PC-9 (cell line): ENCODE data around the gene LMX1A. TPM values are rescaled to one million over a fixed set of nuclear protein-coding genes. Genes with fewer than 3 reads are reported as not detected.

Source experiments
- BruUV-seq: library from RNA; stranded (reverse); fragments of 400-500 nt; replicated peaks from 2 replicates; lab custom pipeline; 2021; lab: Mats Ljungman, UMichigan
- CTCF ChIA-PET: fragments of 300-600 bp; sonication (Branson Sonifier 250); formaldehyde crosslinking; loops from one replicate; lab custom pipeline; 2022; ENCODE audit warnings: antibody characterized with exemption; lab: Charles Lee
- POLR2A ChIA-PET: fragments of 300-600 bp; sonication (Branson Sonifier 250); formaldehyde crosslinking; loops from one replicate; lab custom pipeline; 2022; ENCODE audit warnings: antibody characterized with exemption; ENCODE audit not compliant: unreplicated experiment; lab: Charles Lee
- DNase-seq, 2 experiments: peaks; one replicate each; pipeline versions ENCODE4 v3.0.0 to v3.0.0-alpha.2; 2015 to 2022; ENCODE audit warnings: mixed read lengths in 1 of 2
- H2AFZ ChIP-seq: fragments of 200-600 bp; sonication (generic); 2 replicates; pipeline ENCODE4 v1.8.1; 2017; ENCODE audit warnings: antibody characterized with exemption
- H3F3A ChIP-seq: fragments of 200-600 bp; sonication (generic); 2 replicates; pipeline ENCODE4 v1.8.1; 2017; ENCODE audit warnings: antibody characterized with exemption, mild to moderate bottlenecking, low read depth; ENCODE audit not compliant: insufficient read depth
- H3K27ac ChIP-seq: fragments of 200-600 bp; sonication (generic); 2 replicates; pipeline ENCODE4 v1.6.1; 2016; ENCODE audit warnings: mixed run types
- H3K27me3 ChIP-seq: fragments of 200-600 bp; sonication (generic); 2 replicates; pipeline ENCODE4 v1.6.1; 2016; ENCODE audit warnings: low read depth, mixed run types; ENCODE audit not compliant: insufficient read depth
- H3K36me3 ChIP-seq: fragments of 200-600 bp; sonication (generic); 2 replicates; pipeline ENCODE4 v1.6.1; 2016; ENCODE audit warnings: low read depth, mixed run types
- H3K4me1 ChIP-seq: fragments of 200-600 bp; sonication (generic); replicated peaks from 2 replicates; pipeline ENCODE4 v1.6.1; 2016; ENCODE audit warnings: mixed run types; ENCODE audit not compliant: insufficient read depth
- H3K4me2 ChIP-seq: fragments of 200-600 bp; sonication (generic); 2 replicates; pipeline ENCODE4 v1.6.1; 2017; ENCODE audit warnings: mixed run types
- H3K4me3 ChIP-seq: fragments of 200-600 bp; sonication (generic); 2 replicates; pipeline ENCODE4 v1.6.1; 2016; ENCODE audit warnings: mixed run types
- H3K79me2 ChIP-seq: fragments of 200-600 bp; sonication (generic); 2 replicates; pipeline ENCODE4 v1.6.1; 2017; ENCODE audit warnings: low read depth, mixed run types
- H3K9me2 ChIP-seq: fragments of 200-600 bp; sonication (generic); 2 replicates; pipeline ENCODE4 v1.8.1; 2017; ENCODE audit warnings: mild to moderate bottlenecking; ENCODE audit not compliant: insufficient read depth
- H3K9me3 ChIP-seq: fragments of 200-600 bp; sonication (generic); 2 replicates; pipeline ENCODE4 v1.8.1; 2016; ENCODE audit warnings: low read depth; ENCODE audit not compliant: insufficient read depth
- H4K20me1 ChIP-seq: fragments of 200-600 bp; sonication (generic); 2 replicates; pipeline ENCODE4 v1.8.1; 2017; ENCODE audit not compliant: insufficient read depth
- EZH2 ChIP-seq: fragments of 200-600 bp; sonication (generic); IDR thresholded peaks from 2 replicates; pipeline ENCODE4 v1.8.0; 2017; ENCODE audit warnings: antibody characterized with exemption, low read depth
- intact Hi-C: fragments of 100-400 bp; cut with micrococcal nuclease; formaldehyde crosslinking; loops from one replicate; pipeline ENCODE4 v1.10.0; 2022; ENCODE audit not compliant: unreplicated experiment
- total RNA-seq: library from RNA; stranded (reverse); gene quantifications from 2 replicates; pipeline ENCODE4 v1.2.3, GENCODE V29; 2021
- TF ChIP-seq, protein P1 (sequence below): fragments of 200-600 bp; sonication (generic); conservative IDR thresholded peaks from 2 replicates; pipeline ENCODE4 v1.6.1; 2017; ENCODE audit warnings: mixed run types, antibody characterized with exemption, mild to moderate bottlenecking, moderate library complexity

Gene LMX1A
- total RNA-seq, 1 experiment from 2014 or later: not detected

DNA sequence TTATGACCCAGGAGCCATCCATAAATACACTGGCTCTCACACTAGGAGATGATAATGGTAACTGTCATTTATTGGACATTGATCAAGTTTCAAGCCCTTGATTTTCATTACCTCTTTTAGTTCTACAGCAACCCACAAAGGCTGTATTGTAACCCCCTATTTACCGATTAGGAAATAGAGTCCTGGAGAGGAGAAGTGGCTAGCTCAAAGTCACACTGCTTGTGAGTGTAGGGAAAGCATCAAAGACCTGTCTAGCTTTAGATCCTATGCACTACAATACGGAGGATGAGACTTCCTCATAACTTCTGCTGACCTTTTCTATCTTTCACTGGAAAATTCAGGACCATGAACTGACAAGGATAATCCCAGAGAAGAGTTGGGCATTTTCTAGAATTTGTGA, 115.2 kb downstream of the LMX1A start:
- H3K79me2 ChIP-seq: no peaks in the 10 kb centered on the region
- H3K4me2 ChIP-seq: no peak overlapping the region
- no peaks in the 10 kb centered on the region for H3K9me2 ChIP-seq
- no peaks in the 10 kb centered on the region for H3F3A ChIP-seq
- no peaks in the 10 kb centered on the region for H4K20me1 ChIP-seq
- intact Hi-C loops: no loop called here
- DNase-seq: no peak
- no peak overlapping the region for H3K4me3 ChIP-seq
- no peaks in the 10 kb centered on the region for H3K4me1 ChIP-seq
- no peaks in the 10 kb centered on the region for H3K9me3 ChIP-seq
- H3K36me3 ChIP-seq: no peaks in the 10 kb centered on the region
- BruUV-seq: no TSS peak
- H3K27ac ChIP-seq: no peak overlapping the region
- ChIA-PET POLR2A (no interaction called here), CTCF (no interaction called here)
- H3K27me3 ChIP-seq: no peaks in the 10 kb centered on the region
- TF ChIP-seq, protein P1, sequence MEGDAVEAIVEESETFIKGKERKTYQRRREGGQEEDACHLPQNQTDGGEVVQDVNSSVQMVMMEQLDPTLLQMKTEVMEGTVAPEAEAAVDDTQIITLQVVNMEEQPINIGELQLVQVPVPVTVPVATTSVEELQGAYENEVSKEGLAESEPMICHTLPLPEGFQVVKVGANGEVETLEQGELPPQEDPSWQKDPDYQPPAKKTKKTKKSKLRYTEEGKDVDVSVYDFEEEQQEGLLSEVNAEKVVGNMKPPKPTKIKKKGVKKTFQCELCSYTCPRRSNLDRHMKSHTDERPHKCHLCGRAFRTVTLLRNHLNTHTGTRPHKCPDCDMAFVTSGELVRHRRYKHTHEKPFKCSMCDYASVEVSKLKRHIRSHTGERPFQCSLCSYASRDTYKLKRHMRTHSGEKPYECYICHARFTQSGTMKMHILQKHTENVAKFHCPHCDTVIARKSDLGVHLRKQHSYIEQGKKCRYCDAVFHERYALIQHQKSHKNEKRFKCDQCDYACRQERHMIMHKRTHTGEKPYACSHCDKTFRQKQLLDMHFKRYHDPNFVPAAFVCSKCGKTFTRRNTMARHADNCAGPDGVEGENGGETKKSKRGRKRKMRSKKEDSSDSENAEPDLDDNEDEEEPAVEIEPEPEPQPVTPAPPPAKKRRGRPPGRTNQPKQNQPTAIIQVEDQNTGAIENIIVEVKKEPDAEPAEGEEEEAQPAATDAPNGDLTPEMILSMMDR: no peak
- TF ChIP-seq EZH2: no peak
- no peak overlapping the region for H2AFZ ChIP-seq

DNA sequence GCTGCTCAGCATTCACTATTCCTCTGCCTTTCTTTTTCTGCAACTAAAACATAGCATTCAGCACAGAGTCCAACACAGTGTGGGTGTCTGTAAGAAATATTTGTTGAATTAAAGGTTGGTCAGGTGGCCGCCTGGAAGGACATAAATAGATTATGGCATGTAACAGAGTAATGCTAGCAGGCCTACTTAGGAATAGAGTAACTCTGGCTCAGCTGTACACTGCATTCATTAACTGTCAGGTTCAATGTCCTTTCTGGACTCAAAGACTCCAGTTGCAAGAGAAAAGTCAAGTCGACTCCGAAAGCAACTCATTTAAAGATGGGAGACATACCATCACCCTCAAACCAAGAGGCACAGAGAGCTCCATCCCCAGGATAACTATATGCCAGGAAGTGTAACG, 116.0 kb downstream of the LMX1A start:
- TF ChIP-seq, protein P1: no peak
- TF ChIP-seq EZH2: no peak
- Histone ChIP-seq H4K20me1 (no peaks in the 10 kb centered on the region), H3K36me3 (no peaks in the 10 kb centered on the region), H3K79me2 (no peaks in the 10 kb centered on the region), H3K4me2 (no peak overlapping the region), H2AFZ (no peak overlapping the region), H3K9me2 (no peaks in the 10 kb centered on the region), H3F3A (no peaks in the 10 kb centered on the region), H3K27ac (no peak overlapping the region), H3K4me3 (no peak overlapping the region), H3K27me3 (no peaks in the 10 kb centered on the region), H3K9me3 (no peaks in the 10 kb centered on the region), H3K4me1 (no peaks in the 10 kb centered on the region)
- intact Hi-C loops: no loop called here
- BruUV-seq: no TSS peak
- POLR2A ChIA-PET: no interaction called here
- no peak for DNase-seq
- CTCF ChIA-PET: no interaction called here

DNA sequence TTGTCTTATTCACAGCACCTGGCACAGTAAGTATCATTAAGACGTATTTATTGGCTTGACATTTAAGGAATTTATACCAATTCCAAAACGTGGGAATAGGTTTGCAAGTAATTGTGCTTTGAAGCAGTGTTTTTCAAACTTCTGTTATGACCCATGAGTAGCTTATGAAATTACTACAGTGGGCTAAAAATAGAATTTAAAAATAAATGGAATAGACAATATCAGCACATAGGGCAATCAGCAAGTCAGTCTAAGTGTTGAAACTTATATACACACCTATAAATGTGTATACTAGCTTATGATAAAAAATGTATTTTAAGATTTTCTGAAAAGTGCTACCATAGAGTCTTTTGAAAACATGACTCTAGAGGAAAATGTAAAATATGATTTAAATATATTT, 116.6 kb downstream of the LMX1A start:
- intact Hi-C loops: no loop called here
- no peaks in the 10 kb centered on the region for H3K36me3 ChIP-seq
- no peak for TF ChIP-seq EZH2
- TF ChIP-seq, protein P1: no peak
- H3K4me2 ChIP-seq: no peak overlapping the region
- no peaks in the 10 kb centered on the region for H3K4me1 ChIP-seq
- H4K20me1 ChIP-seq: no peaks in the 10 kb centered on the region
- H3K4me3 ChIP-seq: no peak overlapping the region
- no peaks in the 10 kb centered on the region for H3F3A ChIP-seq
- H2AFZ ChIP-seq: no peak overlapping the region
- no peaks in the 10 kb centered on the region for H3K79me2 ChIP-seq
- no peak for DNase-seq
- BruUV-seq: no TSS peak
- ChIA-PET CTCF (no interaction called here), POLR2A (no interaction called here)
- H3K9me3 ChIP-seq: no peaks in the 10 kb centered on the region
- no peaks in the 10 kb centered on the region for H3K9me2 ChIP-seq
- H3K27me3 ChIP-seq: no peaks in the 10 kb centered on the region
- no peak overlapping the region for H3K27ac ChIP-seq
